ENCODE results near the gene WDR18. TPM values are rescaled to one million over a fixed set of nuclear protein-coding genes. Genes with fewer than 3 reads are reported as not detected.

Gene WDR18
- total RNA-seq, 1 experiment from 2014 or later, result 61.9 TPM

GRCh38 chr19:991174-991931 is 7.2 kb downstream of the WDR18 start:
- no peak for DNase-seq (ENCODE audit: low spot score)

- DNase-seq (ENCODE audit: low spot score), result no peak
Measured at GRCh38 chr19:991932-992669, 8.0 kb downstream of the WDR18 start.

- no peak for DNase-seq (ENCODE audit: low spot score)
Measured at GRCh38 chr19:992670-993055, 8.5 kb downstream of the WDR18 start.

GRCh38 chr19:993361-993830 is 9.3 kb downstream of the WDR18 start:
- DNase-seq (ENCODE audit: low spot score), result no peak

- DNase-seq (ENCODE audit: low spot score), result no peak
Measured at GRCh38 chr19:993831-994393, 9.8 kb downstream of the WDR18 start.

GRCh38 chr19:994516-994915 is 10.4 kb downstream of the WDR18 start:
- no peak for DNase-seq (ENCODE audit: low spot score)

GRCh38 chr19:995051-995827 is 11.1 kb downstream of the WDR18 start:
- no peak for DNase-seq (ENCODE audit: low spot score)

GRCh38 chr19:996051-996838 is 12.1 kb downstream of the WDR18 start:
- peak; percentile 58 for DNase-seq (ENCODE audit: low spot score)

- DNase-seq (ENCODE audit: low spot score), result no peak
Measured at GRCh38 chr19:998064-998463, 13.9 kb downstream of the WDR18 start.

- DNase-seq (ENCODE audit: low spot score), result no peak
Measured at GRCh38 chr19:999379-999719, 15.2 kb downstream of the WDR18 start.

GRCh38 chr19:1000095-1000494 is 15.9 kb downstream of the WDR18 start, which contains the start of gene GRIN3B:
TSS of gene GRIN3B (plus strand) at chr19:1000419. CDS start at chr19:1000438, 19 bp downstream.
- DNase-seq (ENCODE audit: low spot score), result peak; percentile 53

- DNase-seq (ENCODE audit: low spot score), result no peak
Measured at GRCh38 chr19:1000591-1001537, 16.7 kb downstream of the WDR18 start.

GRCh38 chr19:1001538-1002166 is 17.5 kb downstream of the WDR18 start:
- no peak for DNase-seq (ENCODE audit: low spot score)

GRCh38 chr19:1002600-1002999 is 18.5 kb downstream of the WDR18 start:
- no peak for DNase-seq (ENCODE audit: low spot score)

GRCh38 chr19:1003283-1003682 is 19.1 kb downstream of the WDR18 start:
- DNase-seq (ENCODE audit: low spot score), result no peak

GRCh38 chr19:1004204-1004802 is 20.2 kb downstream of the WDR18 start:
- DNase-seq (ENCODE audit: low spot score), result no peak

GRCh38 chr19:1004803-1005664 is 20.9 kb downstream of the WDR18 start:
- DNase-seq (ENCODE audit: low spot score), result no peak

- DNase-seq (ENCODE audit: low spot score), result no peak
Measured at GRCh38 chr19:1006711-1007398, 22.7 kb downstream of the WDR18 start.

All from H4 (cell line).